NCI-H1105 (cell line): ENCODE measurements around the gene NCAPH2.

Experiments used
- DNase-seq: peaks from one replicate; lab custom pipeline; 2025; lab: John Stamatoyannopoulos, UW

The NCAPH2 gene

GRCh38 chr22:50573491-50574382 is 65.7 kb downstream of the NCAPH2 start:
- no peak for DNase-seq

GRCh38 chr22:50574383-50574755 is 66.3 kb downstream of the NCAPH2 start:
- no peak for DNase-seq
